T-cell (primary cell): Measurements from ENCODE around the gene GPRIN1. TPM values are rescaled to one million over a fixed set of nuclear protein-coding genes. Genes with fewer than 3 reads are reported as not detected.

Source experiments
- ATAC-seq, 4 experiments: fragments of 200-7000 bp in 3 of 4; fragments of 150-1000 bp in 1 of 4; cut with Tn5 transposase; replicated peaks in 1 of 4; 1 replicate in 3 of 4; 2 replicates in 1 of 4; pipeline ENCODE4 v1.10.0; 2021; ENCODE audit warnings: moderate library complexity in 3 of 4, mild to moderate bottlenecking in 2 of 4, moderate number of reproducible peaks in 1 of 4
- CTCF ChIA-PET, 2 donors: fragments of 300-600 bp; sonication (Branson Sonifier 250); formaldehyde crosslinking; loops; one replicate each; lab custom pipeline; 2022; ENCODE audit warnings: antibody characterized with exemption in 2 of 2; lab: Charles Lee
- POLR2A ChIA-PET, 2 donors: fragments of 300-600 bp; sonication (Branson Sonifier 250); formaldehyde crosslinking; loops; one replicate each; lab custom pipeline; 2022; ENCODE audit warnings: antibody characterized with exemption in 2 of 2; lab: Charles Lee
- DNase-seq, 35 experiments: peaks; one replicate each; pipeline versions ENCODE4 v3.0.0 to v3.0.0-alpha.2; 2013 to 2023
- H3K27ac ChIP-seq: one replicate; pipeline ENCODE4 v1.5.1; 2013; ENCODE audit warnings: low read length
- H3K27me3 ChIP-seq, 2 experiments: replicated peaks in 1 of 2; 1 replicate in 1 of 2; 2 replicates in 1 of 2; pipeline versions ENCODE4 v1.6.1 to v1.7.0; 2013; ENCODE audit warnings: low read length in 1 of 2, mixed read lengths in 1 of 2; ENCODE audit not compliant: control insufficient read depth in 2 of 2, insufficient read depth in 2 of 2; ENCODE audit errors: extremely low read depth in 1 of 2
- H3K36me3 ChIP-seq, 2 donors: 1 replicate in 1 of 2; 2 replicates in 1 of 2; pipeline versions ENCODE4 v1.6.1 to v1.7.0; 2013; ENCODE audit warnings: low read length in 1 of 2; ENCODE audit not compliant: control insufficient read depth in 2 of 2, insufficient read depth in 1 of 2; ENCODE audit errors: extremely low read depth in 1 of 2
- H3K4me1 ChIP-seq, 2 experiments: 1 replicate in 1 of 2; 2 replicates in 1 of 2; pipeline versions ENCODE4 v1.6.1 to v1.7.0; 2013; ENCODE audit warnings: low read length in 2 of 2, mixed read lengths in 1 of 2; ENCODE audit not compliant: insufficient read depth in 2 of 2, control insufficient read depth in 1 of 2; ENCODE audit errors: extremely low read depth in 1 of 2
- H3K4me3 ChIP-seq, 2 donors: 1 replicate in 1 of 2; 2 replicates in 1 of 2; pipeline versions ENCODE4 v1.5.1 to v1.7.0; 2013; ENCODE audit warnings: mild to moderate bottlenecking in 2 of 2, low read length in 1 of 2, moderate library complexity in 1 of 2; ENCODE audit not compliant: control insufficient read depth in 1 of 2; ENCODE audit errors: extremely low read depth in 1 of 2
- H3K9me3 ChIP-seq: 2 replicates; pipeline ENCODE4 v1.7.0; 2013
- H3K27ac Mint-ChIP-seq, 2 donors: one replicate each; pipeline ENCODE4 v1.8.0; 2020 to 2021; ENCODE audit warnings: mild to moderate bottlenecking in 2 of 2, mixed read lengths in 2 of 2
- H3K27me3 Mint-ChIP-seq, 2 donors: one replicate each; pipeline ENCODE4 v1.8.0; 2021 to 2022; ENCODE audit warnings: mixed read lengths in 2 of 2
- H3K36me3 Mint-ChIP-seq: one replicate; pipeline ENCODE4 v1.8.0; 2021; ENCODE audit warnings: mixed read lengths
- H3K4me1 Mint-ChIP-seq, 3 donors: one replicate each; pipeline ENCODE4 v1.8.0; 2020 to 2022; ENCODE audit warnings: mixed read lengths in 3 of 3, mild to moderate bottlenecking in 1 of 3
- H3K4me3 Mint-ChIP-seq, 3 donors: one replicate each; pipeline ENCODE4 v1.8.0; 2020 to 2022; ENCODE audit warnings: mild to moderate bottlenecking in 3 of 3, mixed read lengths in 3 of 3, moderate library complexity in 3 of 3
- H3K9me3 Mint-ChIP-seq, 3 donors: one replicate each; pipeline ENCODE4 v1.8.0; 2020 to 2022; ENCODE audit warnings: mixed read lengths in 3 of 3
- WGBS: methylation state at CpG from one replicate; pipeline ENCODE4 v1.1.5; 2013; ENCODE audit warnings: missing lambda C conversion rate; ENCODE audit not compliant: insufficient coverage; 5-methylcytosine and 5-hydroxymethylcytosine counted together
- total RNA-seq, 35 experiments: library from RNA in 6 of 35; stranded (reverse) in 6 of 35; fragments of 120-200 nt in 1 of 35; gene quantifications; one replicate each; pipeline versions ENCODE4 v1.2.1 to v1.2.4 and lab custom pipeline; 2013 to 2026

Gene GPRIN1
- total RNA-seq, 5 donors from 2014 or later (not counting 1 experiment from before 2014, with no cell fraction given) = 0.33 to 1.2 (median 0.64) TPM

- Mint-ChIP-seq H3K27ac (no peak overlapping the region), H3K9me3 (no peaks in the 10 kb centered on the region), H3K4me1 (peaks cover 6 to 21% (median 10%) of the 10 kb centered on the region in 3 donors), H3K36me3 (no peaks in the 10 kb centered on the region), H3K27me3 (peaks cover 48 to 60% of the 10 kb centered on the region in 2 donors), H3K4me3 (no peak overlapping the region)
- no peak for DNase-seq
- POLR2A ChIA-PET = no interaction called here
- Histone ChIP-seq H3K36me3 (no peaks in the 10 kb centered on the region), H3K9me3 (no peaks in the 10 kb centered on the region), H3K27ac (no peak overlapping the region), H3K27me3 (peaks cover 27 to 77% of the 10 kb centered on the region in 2 experiments), H3K4me1 (peaks cover 2 to 17% of the 10 kb centered on the region in 2 experiments), H3K4me3 (no peak overlapping the region)
- no peak for ATAC-seq
- WGBS = 89% methylated on average over 1 of the region's 5 CpGs
- CTCF ChIA-PET = no interaction called here
These were observed 17.6 kb upstream of the GPRIN1 start for GRCh38 chr5:176627582-176627981.

- DNase-seq (no peak), ATAC-seq (no peak)
- Histone ChIP-seq H3K4me3 (no peak overlapping the region), H3K9me3 (no peaks in the 10 kb centered on the region), H3K36me3 (no peaks in the 10 kb centered on the region), H3K4me1 (peaks cover 2 to 17% of the 10 kb centered on the region in 2 experiments), H3K27ac (no peak overlapping the region), H3K27me3 (peaks cover 27 to 78% of the 10 kb centered on the region in 2 experiments)
- Mint-ChIP-seq H3K27me3 (peaks cover 55 to 60% of the 10 kb centered on the region in 2 donors), H3K9me3 (no peaks in the 10 kb centered on the region), H3K4me1 (peaks cover 6 to 21% (median 10%) of the 10 kb centered on the region in 3 donors), H3K36me3 (no peaks in the 10 kb centered on the region), H3K4me3 (no peak overlapping the region), H3K27ac (no peak overlapping the region)
- ChIA-PET CTCF (interaction anchor here in 1 of 2 donors (0.6 kb wide), 1 partner anchor 54 kb away, joined by 3 read pairs; no protein-coding TSS in a partner anchor), POLR2A (no interaction called here)
- 75% methylated on average over 4 of the region's 7 CpGs for WGBS
These were observed 16.9 kb upstream of the GPRIN1 start for GRCh38 chr5:176626876-176627236.

GRCh38 chr5:176625966-176626875 is 16.3 kb upstream of the GPRIN1 start:
- ChIA-PET CTCF (interaction anchor here in 1 of 2 donors (0.6 kb wide), 1 partner anchor 53 kb away, joined by 3 read pairs; no protein-coding TSS in a partner anchor), POLR2A (no interaction called here)
- H3K4me3 ChIP-seq = no peak overlapping the region
- H3K4me1 ChIP-seq = peaks cover 2 to 17% of the 10 kb centered on the region in 2 experiments
- WGBS = 71% methylated on average over 14 of the region's 25 CpGs
- no peak for DNase-seq
- no peak for ATAC-seq
- H3K36me3 Mint-ChIP-seq = no peaks in the 10 kb centered on the region
- H3K27ac Mint-ChIP-seq = no peak overlapping the region
- no peak overlapping the region for H3K27ac ChIP-seq
- H3K4me1 Mint-ChIP-seq = peaks cover 6 to 21% (median 10%) of the 10 kb centered on the region in 3 donors
- H3K9me3 Mint-ChIP-seq = no peaks in the 10 kb centered on the region
- H3K9me3 ChIP-seq = no peaks in the 10 kb centered on the region
- peaks cover 50 to 59% of the 10 kb centered on the region in 2 donors for H3K27me3 Mint-ChIP-seq
- H3K4me3 Mint-ChIP-seq = no peak overlapping the region
- no peaks in the 10 kb centered on the region for H3K36me3 ChIP-seq
- H3K27me3 ChIP-seq = peaks cover 25 to 78% of the 10 kb centered on the region in 2 experiments

- Histone ChIP-seq H3K4me1 (peaks cover 2 to 17% of the 10 kb centered on the region in 2 experiments), H3K27ac (no peak overlapping the region), H3K4me3 (no peak overlapping the region), H3K27me3 (peaks cover 22 to 78% of the 10 kb centered on the region in 2 experiments), H3K36me3 (no peaks in the 10 kb centered on the region), H3K9me3 (no peaks in the 10 kb centered on the region)
- ChIA-PET POLR2A (no interaction called here), CTCF (no interaction called here)
- WGBS = 79% methylated on average over 2 of the region's 2 CpGs
- Mint-ChIP-seq H3K9me3 (no peaks in the 10 kb centered on the region), H3K27me3 (peaks cover 45 to 58% of the 10 kb centered on the region in 2 donors), H3K27ac (no peak overlapping the region), H3K4me1 (peaks cover 2 to 17% (median 5%) of the 10 kb centered on the region in 3 donors), H3K4me3 (no peak overlapping the region), H3K36me3 (peaks cover under 1% of the 10 kb centered on the region)
- DNase-seq = no peak
- ATAC-seq = no peak
These were observed 15.6 kb upstream of the GPRIN1 start for GRCh38 chr5:176625512-176625911.

GRCh38 chr5:176624938-176625337 is 15.0 kb upstream of the GPRIN1 start:
- ATAC-seq (no peak), DNase-seq (no peak)
- Histone ChIP-seq H3K4me1 (peaks cover 2 to 19% of the 10 kb centered on the region in 2 experiments), H3K9me3 (no peaks in the 10 kb centered on the region), H3K4me3 (no peak overlapping the region), H3K27ac (no peak overlapping the region), H3K27me3 (peaks cover 22 to 79% of the 10 kb centered on the region in 2 experiments), H3K36me3 (no peaks in the 10 kb centered on the region)
- CTCF ChIA-PET = no interaction called here
- no peak overlapping the region for H3K27ac Mint-ChIP-seq
- POLR2A ChIA-PET = no interaction called here
- H3K4me1 Mint-ChIP-seq = peaks cover 7 to 21% (median 10%) of the 10 kb centered on the region in 3 donors
- peaks cover 50 to 62% of the 10 kb centered on the region in 2 donors for H3K27me3 Mint-ChIP-seq
- WGBS = 72% methylated on average over 9 of the region's 9 CpGs
- no peak overlapping the region for H3K4me3 Mint-ChIP-seq
- no peaks in the 10 kb centered on the region for H3K9me3 Mint-ChIP-seq
- H3K36me3 Mint-ChIP-seq = peaks cover 3% of the 10 kb centered on the region

GRCh38 chr5:176624142-176624541 is 14.2 kb upstream of the GPRIN1 start:
- ChIA-PET POLR2A (no interaction called here), CTCF (no interaction called here)
- Histone ChIP-seq H3K36me3 (no peaks in the 10 kb centered on the region), H3K27ac (no peak overlapping the region), H3K4me3 (no peak overlapping the region), H3K9me3 (no peaks in the 10 kb centered on the region), H3K4me1 (peaks cover 0 to 20% of the 10 kb centered on the region in 2 experiments), H3K27me3 (peaks cover 22 to 79% of the 10 kb centered on the region in 2 experiments)
- H3K9me3 Mint-ChIP-seq = no peaks in the 10 kb centered on the region
- DNase-seq (no peak), ATAC-seq (no peak)
- H3K27ac Mint-ChIP-seq = no peak overlapping the region
- WGBS = no CpG with 5 or more reads among the region's 4 CpGs
- peaks cover 50 to 63% of the 10 kb centered on the region in 2 donors for H3K27me3 Mint-ChIP-seq
- peaks cover 3% of the 10 kb centered on the region for H3K36me3 Mint-ChIP-seq
- no peak overlapping the region for H3K4me3 Mint-ChIP-seq
- H3K4me1 Mint-ChIP-seq = peaks cover 7 to 23% (median 11%) of the 10 kb centered on the region in 3 donors
